KOPT-K1 (cell line): ENCODE results near the gene EPB41L4B.

Experiments
- H3K27ac ChIP-seq: fragments of 200-600 bp; sonication (generic); 2 replicates; pipeline ENCODE4 v1.5.1; 2016; ENCODE audit warnings: antibody characterized with exemption, mild to moderate bottlenecking, low read depth, low read length; ENCODE audit not compliant: poor library complexity, severe bottlenecking
- H3K36me3 ChIP-seq: fragments of 200-600 bp; sonication (generic); 2 replicates; pipeline ENCODE4 v1.5.1; 2017; ENCODE audit warnings: antibody characterized with exemption, mild to moderate bottlenecking, low read length, moderate library complexity; ENCODE audit not compliant: insufficient read depth
- H3K9me3 ChIP-seq: fragments of 200-600 bp; sonication (generic); 2 replicates; pipeline ENCODE4 v1.5.1; 2017; ENCODE audit warnings: antibody characterized with exemption, low read length, mild to moderate bottlenecking; ENCODE audit not compliant: insufficient read depth, poor library complexity, severe bottlenecking

The EPB41L4B gene

GRCh38 chr9:109212768-109213167 is 108.1 kb downstream of the EPB41L4B start:
- H3K36me3 ChIP-seq, result no peaks in the 10 kb centered on the region
- no peak overlapping the region for H3K27ac ChIP-seq
- H3K9me3 ChIP-seq, result no peaks in the 10 kb centered on the region

GRCh38 chr9:109206670-109207069 is 114.2 kb downstream of the EPB41L4B start:
- Histone ChIP-seq H3K9me3 (no peaks in the 10 kb centered on the region), H3K36me3 (no peaks in the 10 kb centered on the region), H3K27ac (no peak overlapping the region)

- Histone ChIP-seq H3K36me3 (no peaks in the 10 kb centered on the region), H3K27ac (no peak overlapping the region), H3K9me3 (no peaks in the 10 kb centered on the region)
Observed at GRCh38 chr9:109205526-109205925, 115.3 kb downstream of the EPB41L4B start.

- Histone ChIP-seq H3K9me3 (no peaks in the 10 kb centered on the region), H3K27ac (no peak overlapping the region), H3K36me3 (no peaks in the 10 kb centered on the region)
Observed at GRCh38 chr9:109203761-109204360, 117.0 kb downstream of the EPB41L4B start.

- H3K27ac ChIP-seq, result no peak overlapping the region
- no peaks in the 10 kb centered on the region for H3K36me3 ChIP-seq
- H3K9me3 ChIP-seq, result no peaks in the 10 kb centered on the region
Observed at GRCh38 chr9:109199676-109200075, 121.2 kb downstream of the EPB41L4B start.

GRCh38 chr9:109198736-109199382 is 122.0 kb downstream of the EPB41L4B start:
- no peaks in the 10 kb centered on the region for H3K36me3 ChIP-seq

GRCh38 chr9:109193974-109194556 is 126.8 kb downstream of the EPB41L4B start:
- H3K36me3 ChIP-seq, result no peaks in the 10 kb centered on the region
- no peak overlapping the region for H3K27ac ChIP-seq
- no peaks in the 10 kb centered on the region for H3K9me3 ChIP-seq

More at GRCh38 chr9:109198736-109199382, 122.0 kb downstream of the EPB41L4B start:
- H3K9me3 ChIP-seq, result no peaks in the 10 kb centered on the region
- H3K27ac ChIP-seq, result no peak overlapping the region

GRCh38 chr9:109192732-109193361 is 128.0 kb downstream of the EPB41L4B start:
- no peaks in the 10 kb centered on the region for H3K9me3 ChIP-seq
- H3K36me3 ChIP-seq, result no peaks in the 10 kb centered on the region
- H3K27ac ChIP-seq, result no peak overlapping the region

GRCh38 chr9:109191746-109192145 is 129.1 kb downstream of the EPB41L4B start:
- no peaks in the 10 kb centered on the region for H3K9me3 ChIP-seq

GRCh38 chr9:109190151-109190550 is 130.7 kb downstream of the EPB41L4B start:
- Histone ChIP-seq H3K9me3 (no peaks in the 10 kb centered on the region), H3K27ac (no peak overlapping the region), H3K36me3 (no peaks in the 10 kb centered on the region)

More at GRCh38 chr9:109191746-109192145, 129.1 kb downstream of the EPB41L4B start:
- H3K36me3 ChIP-seq, result no peaks in the 10 kb centered on the region
- no peak overlapping the region for H3K27ac ChIP-seq

- Histone ChIP-seq H3K36me3 (no peaks in the 10 kb centered on the region), H3K9me3 (no peaks in the 10 kb centered on the region), H3K27ac (no peak overlapping the region)
Observed at GRCh38 chr9:109186857-109187520, 133.9 kb downstream of the EPB41L4B start.

GRCh38 chr9:109182940-109183798 is 137.7 kb downstream of the EPB41L4B start:
- H3K27ac ChIP-seq, result no peak overlapping the region
- H3K9me3 ChIP-seq, result no peaks in the 10 kb centered on the region
- no peaks in the 10 kb centered on the region for H3K36me3 ChIP-seq

- H3K36me3 ChIP-seq, result no peaks in the 10 kb centered on the region
- H3K9me3 ChIP-seq, result no peaks in the 10 kb centered on the region
- no peak overlapping the region for H3K27ac ChIP-seq
Observed at GRCh38 chr9:109182550-109182939, 138.3 kb downstream of the EPB41L4B start.

- no peaks in the 10 kb centered on the region for H3K9me3 ChIP-seq
- H3K27ac ChIP-seq, result no peak overlapping the region
- H3K36me3 ChIP-seq, result no peaks in the 10 kb centered on the region
Observed at GRCh38 chr9:109181284-109181683, 139.6 kb downstream of the EPB41L4B start.
